Epidermal melanocyte (primary cell): ENCODE results near the gene AS3MT.
A peak's percentile ranks its signal among the peaks of the same experiment; 100 is the strongest.
"Not testable (repeated sequence)": the region's sequence is repeated elsewhere in the genome, so short reads cannot be mapped to it uniquely, and the experiment has no call there.

Experiments used
- DNase-seq: peaks from one replicate; pipeline ENCODE4 v3.0.0; 2011; ENCODE audit warnings: low spot score; ENCODE audit not compliant: insufficient read length

The AS3MT gene

GRCh38 chr10:102855731-102856436 is 13.4 kb upstream of the AS3MT start:
- DNase-seq = not testable (repeated sequence)

- no peak for DNase-seq
Measured at GRCh38 chr10:102856758-102857424, 12.4 kb upstream of the AS3MT start.

- DNase-seq = no peak
Measured at GRCh38 chr10:102859911-102860310, 9.4 kb upstream of the AS3MT start.

- DNase-seq = no peak
Measured at GRCh38 chr10:102863660-102864059, 5.6 kb upstream of the AS3MT start.

GRCh38 chr10:102865620-102866019 is 3.6 kb upstream of the AS3MT start:
- DNase-seq = no peak

GRCh38 chr10:102868911-102869257 is 386 bp upstream of the AS3MT start:
- DNase-seq = no peak

GRCh38 chr10:102870221-102870620 is 951 bp downstream of the AS3MT start:
- DNase-seq = no peak

- no peak for DNase-seq
Measured at GRCh38 chr10:102872163-102872562, 2.9 kb downstream of the AS3MT start.

- no peak for DNase-seq
Measured at GRCh38 chr10:102876747-102877153, 7.5 kb downstream of the AS3MT start.

- no peak for DNase-seq
Measured at GRCh38 chr10:102878629-102879028, 9.4 kb downstream of the AS3MT start.

- DNase-seq = no peak
Measured at GRCh38 chr10:102880256-102880655, 11.0 kb downstream of the AS3MT start.

- no peak for DNase-seq
Measured at GRCh38 chr10:102888048-102888447, 18.8 kb downstream of the AS3MT start.

- DNase-seq = no peak
Measured at GRCh38 chr10:102894466-102895213, 25.4 kb downstream of the AS3MT start.

GRCh38 chr10:102900006-102900405 is 30.7 kb downstream of the AS3MT start:
- no peak for DNase-seq

- DNase-seq = no peak
Measured at GRCh38 chr10:102904346-102904745, 35.1 kb downstream of the AS3MT start.

- no peak for DNase-seq
Measured at GRCh38 chr10:102906507-102906906, 37.2 kb downstream of the AS3MT start.

- DNase-seq = no peak
Measured at GRCh38 chr10:102914781-102915180, 45.5 kb downstream of the AS3MT start.

- DNase-seq = no peak
Measured at GRCh38 chr10:102916173-102916572, 46.9 kb downstream of the AS3MT start.

- DNase-seq = no peak
Measured at GRCh38 chr10:102917314-102917961, 48.2 kb downstream of the AS3MT start.

GRCh38 chr10:102917962-102918816 is 48.9 kb downstream of the AS3MT start, which contains the start of gene CNNM2:
TSS of gene CNNM2 (plus strand) at chr10:102918294. CDS start at chr10:102918481, 187 bp downstream.
- DNase-seq = peak; percentile 84

GRCh38 chr10:102918817-102919245 is 49.6 kb downstream of the AS3MT start:
- DNase-seq = no peak
